ENCODE data around the gene NUDT9.
"Not testable (repeated sequence)": the region's sequence is repeated elsewhere in the genome, so short reads cannot be mapped to it uniquely, and the experiment has no call there.

NUDT9 gene

GRCh38 chr4:87399148-87399547, 23.2 kb upstream of the NUDT9 start:
- H3K27ac ChIP-seq, result no peak overlapping the region
- H3K36me3 ChIP-seq (ENCODE audit: insufficient read depth), result no peaks in the 10 kb centered on the region
- no peaks in the 10 kb centered on the region for H4K20me1 ChIP-seq (ENCODE audit: insufficient read depth)
- H3K79me2 ChIP-seq (ENCODE audit: insufficient read depth, low read depth), result no peaks in the 10 kb centered on the region
- no peak overlapping the region for H3K4me2 ChIP-seq
- TF ChIP-seq, protein P1, sequence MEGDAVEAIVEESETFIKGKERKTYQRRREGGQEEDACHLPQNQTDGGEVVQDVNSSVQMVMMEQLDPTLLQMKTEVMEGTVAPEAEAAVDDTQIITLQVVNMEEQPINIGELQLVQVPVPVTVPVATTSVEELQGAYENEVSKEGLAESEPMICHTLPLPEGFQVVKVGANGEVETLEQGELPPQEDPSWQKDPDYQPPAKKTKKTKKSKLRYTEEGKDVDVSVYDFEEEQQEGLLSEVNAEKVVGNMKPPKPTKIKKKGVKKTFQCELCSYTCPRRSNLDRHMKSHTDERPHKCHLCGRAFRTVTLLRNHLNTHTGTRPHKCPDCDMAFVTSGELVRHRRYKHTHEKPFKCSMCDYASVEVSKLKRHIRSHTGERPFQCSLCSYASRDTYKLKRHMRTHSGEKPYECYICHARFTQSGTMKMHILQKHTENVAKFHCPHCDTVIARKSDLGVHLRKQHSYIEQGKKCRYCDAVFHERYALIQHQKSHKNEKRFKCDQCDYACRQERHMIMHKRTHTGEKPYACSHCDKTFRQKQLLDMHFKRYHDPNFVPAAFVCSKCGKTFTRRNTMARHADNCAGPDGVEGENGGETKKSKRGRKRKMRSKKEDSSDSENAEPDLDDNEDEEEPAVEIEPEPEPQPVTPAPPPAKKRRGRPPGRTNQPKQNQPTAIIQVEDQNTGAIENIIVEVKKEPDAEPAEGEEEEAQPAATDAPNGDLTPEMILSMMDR (conservative IDR thresholded peaks at IDR 0.05; ENCODE audit: low read depth, low read length), result no peak
- no peak overlapping the region for H3K9ac ChIP-seq
- H3K27me3 ChIP-seq (ENCODE audit: insufficient read depth, low read depth), result no peaks in the 10 kb centered on the region
- no peak overlapping the region for H3K4me3 ChIP-seq (IDR thresholded peaks at IDR 0.05; ENCODE audit: insufficient read depth, low read depth, low read length)
- no peak overlapping the region for H2AFZ ChIP-seq (ENCODE audit: low read depth)
- H3K4me1 ChIP-seq (ENCODE audit: low read depth, poor library complexity, severe bottlenecking), result no peaks in the 10 kb centered on the region

DNA sequence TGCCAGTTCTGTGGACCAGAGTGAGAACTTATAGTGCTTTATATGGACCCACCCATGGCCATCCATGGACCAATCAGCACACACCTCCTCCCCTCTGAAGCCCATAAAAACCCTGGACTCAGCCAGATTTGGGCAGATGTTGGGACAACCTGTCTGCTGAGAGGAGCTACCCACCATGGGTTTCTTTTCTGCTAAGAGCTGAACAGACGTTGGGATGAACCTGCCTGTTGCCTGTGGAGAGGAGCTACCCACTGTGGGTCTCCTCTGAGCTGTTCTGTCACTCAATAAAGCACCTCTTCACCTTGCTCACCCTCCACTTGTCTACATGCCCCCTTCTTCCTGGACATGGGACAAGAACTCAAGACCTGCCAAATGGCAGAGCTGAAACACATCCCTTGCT, 22.4 kb upstream of the NUDT9 start:
- Histone ChIP-seq H3K4me2 (no peak overlapping the region), H3K79me2 (ENCODE audit: insufficient read depth, low read depth) (no peaks in the 10 kb centered on the region), H2AFZ (ENCODE audit: low read depth) (no peak overlapping the region), H4K20me1 (ENCODE audit: insufficient read depth) (no peaks in the 10 kb centered on the region), H3K9ac (no peak overlapping the region), H3K36me3 (ENCODE audit: insufficient read depth) (no peaks in the 10 kb centered on the region), H3K27me3 (ENCODE audit: insufficient read depth, low read depth) (no peaks in the 10 kb centered on the region), H3K4me3 (IDR thresholded peaks at IDR 0.05; ENCODE audit: insufficient read depth, low read depth, low read length) (no peak overlapping the region), H3K27ac (no peak overlapping the region), H3K4me1 (ENCODE audit: low read depth, poor library complexity, severe bottlenecking) (no peaks in the 10 kb centered on the region)
- TF ChIP-seq, protein P1 (conservative IDR thresholded peaks at IDR 0.05; ENCODE audit: low read depth, low read length), result no peak

GRCh38 chr4:87403732-87404131, 18.6 kb upstream of the NUDT9 start:
- H3K79me2 ChIP-seq (ENCODE audit: insufficient read depth, low read depth); H3K36me3 ChIP-seq (ENCODE audit: insufficient read depth); H3K4me2 ChIP-seq; H2AFZ ChIP-seq (ENCODE audit: low read depth); H3K9ac ChIP-seq; H3K27ac ChIP-seq; H3K4me3 ChIP-seq (IDR thresholded peaks at IDR 0.05; ENCODE audit: insufficient read depth, low read depth, low read length); H3K4me1 ChIP-seq (ENCODE audit: low read depth, poor library complexity, severe bottlenecking); H3K27me3 ChIP-seq (ENCODE audit: insufficient read depth, low read depth); H4K20me1 ChIP-seq (ENCODE audit: insufficient read depth): not testable (repeated sequence)

GRCh38 chr4:87405211-87405820, 17.1 kb upstream of the NUDT9 start:
- H2AFZ ChIP-seq (ENCODE audit: low read depth), result no peak overlapping the region
- no peaks in the 10 kb centered on the region for H3K4me1 ChIP-seq (ENCODE audit: low read depth, poor library complexity, severe bottlenecking)
- TF ChIP-seq, protein P1 (conservative IDR thresholded peaks at IDR 0.05; ENCODE audit: low read depth, low read length), result no peak
- no peak overlapping the region for H3K9ac ChIP-seq
- no peaks in the 10 kb centered on the region for H4K20me1 ChIP-seq (ENCODE audit: insufficient read depth)
- no peaks in the 10 kb centered on the region for H3K27me3 ChIP-seq (ENCODE audit: insufficient read depth, low read depth)
- H3K79me2 ChIP-seq (ENCODE audit: insufficient read depth, low read depth), result no peaks in the 10 kb centered on the region
- H3K4me3 ChIP-seq (IDR thresholded peaks at IDR 0.05; ENCODE audit: insufficient read depth, low read depth, low read length), result no peak overlapping the region
- no peaks in the 10 kb centered on the region for H3K36me3 ChIP-seq (ENCODE audit: insufficient read depth)
- H3K4me2 ChIP-seq, result no peak overlapping the region
- no peak overlapping the region for H3K27ac ChIP-seq

GRCh38 chr4:87406462-87406861, 15.9 kb upstream of the NUDT9 start:
- no peaks in the 10 kb centered on the region for H4K20me1 ChIP-seq (ENCODE audit: insufficient read depth)
- no peak overlapping the region for H3K4me3 ChIP-seq (IDR thresholded peaks at IDR 0.05; ENCODE audit: insufficient read depth, low read depth, low read length)
- no peaks in the 10 kb centered on the region for H3K4me1 ChIP-seq (ENCODE audit: low read depth, poor library complexity, severe bottlenecking)
- H3K4me2 ChIP-seq, result no peak overlapping the region
- TF ChIP-seq, protein P1 (conservative IDR thresholded peaks at IDR 0.05; ENCODE audit: low read depth, low read length), result no peak
- H2AFZ ChIP-seq (ENCODE audit: low read depth), result no peak overlapping the region
- H3K79me2 ChIP-seq (ENCODE audit: insufficient read depth, low read depth), result no peaks in the 10 kb centered on the region
- no peak overlapping the region for H3K27ac ChIP-seq
- H3K36me3 ChIP-seq (ENCODE audit: insufficient read depth), result no peaks in the 10 kb centered on the region
- H3K27me3 ChIP-seq (ENCODE audit: insufficient read depth, low read depth), result no peaks in the 10 kb centered on the region
- H3K9ac ChIP-seq, result no peak overlapping the region

GRCh38 chr4:87406902-87407301, 15.5 kb upstream of the NUDT9 start:
- not testable (repeated sequence) for H3K79me2 ChIP-seq (ENCODE audit: insufficient read depth, low read depth); H4K20me1 ChIP-seq (ENCODE audit: insufficient read depth); H3K4me2 ChIP-seq; H3K4me1 ChIP-seq (ENCODE audit: low read depth, poor library complexity, severe bottlenecking); H3K27ac ChIP-seq; H3K9ac ChIP-seq; H3K36me3 ChIP-seq (ENCODE audit: insufficient read depth); H3K27me3 ChIP-seq (ENCODE audit: insufficient read depth, low read depth); H3K4me3 ChIP-seq (IDR thresholded peaks at IDR 0.05; ENCODE audit: insufficient read depth, low read depth, low read length); H2AFZ ChIP-seq (ENCODE audit: low read depth)

Data from KMS-11 (cell line).